ENCODE measurements around the gene OR52R1.
"Not testable (repeated sequence)": the region's sequence is repeated elsewhere in the genome, so short reads cannot be mapped to it uniquely, and the experiment has no call there.

DNA sequence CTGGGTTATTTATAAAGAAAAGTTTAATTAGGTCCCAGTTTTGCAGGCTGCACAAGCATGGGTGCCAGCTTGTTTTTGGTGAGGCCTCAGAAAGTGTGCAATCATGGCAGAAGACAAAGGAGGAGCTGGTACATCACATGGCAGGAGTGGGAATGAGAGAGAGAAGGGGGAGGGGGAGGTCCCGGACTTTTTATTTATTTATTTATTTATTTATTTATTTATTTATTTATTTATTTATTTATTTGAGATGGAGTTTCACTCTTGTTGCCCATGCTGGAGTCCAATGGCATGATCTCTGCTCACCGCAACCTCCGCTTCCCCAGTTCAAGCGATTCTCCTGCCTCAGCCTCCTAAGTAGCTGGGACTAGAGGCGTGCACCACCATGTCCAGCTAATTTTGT is 2.9 kb downstream of the OR52R1 start:
- not testable (repeated sequence) for TF ChIP-seq POLR2AphosphoS5 (IDR thresholded peaks at IDR 0.05; ENCODE audit: low read depth)
- TF ChIP-seq, protein P1, sequence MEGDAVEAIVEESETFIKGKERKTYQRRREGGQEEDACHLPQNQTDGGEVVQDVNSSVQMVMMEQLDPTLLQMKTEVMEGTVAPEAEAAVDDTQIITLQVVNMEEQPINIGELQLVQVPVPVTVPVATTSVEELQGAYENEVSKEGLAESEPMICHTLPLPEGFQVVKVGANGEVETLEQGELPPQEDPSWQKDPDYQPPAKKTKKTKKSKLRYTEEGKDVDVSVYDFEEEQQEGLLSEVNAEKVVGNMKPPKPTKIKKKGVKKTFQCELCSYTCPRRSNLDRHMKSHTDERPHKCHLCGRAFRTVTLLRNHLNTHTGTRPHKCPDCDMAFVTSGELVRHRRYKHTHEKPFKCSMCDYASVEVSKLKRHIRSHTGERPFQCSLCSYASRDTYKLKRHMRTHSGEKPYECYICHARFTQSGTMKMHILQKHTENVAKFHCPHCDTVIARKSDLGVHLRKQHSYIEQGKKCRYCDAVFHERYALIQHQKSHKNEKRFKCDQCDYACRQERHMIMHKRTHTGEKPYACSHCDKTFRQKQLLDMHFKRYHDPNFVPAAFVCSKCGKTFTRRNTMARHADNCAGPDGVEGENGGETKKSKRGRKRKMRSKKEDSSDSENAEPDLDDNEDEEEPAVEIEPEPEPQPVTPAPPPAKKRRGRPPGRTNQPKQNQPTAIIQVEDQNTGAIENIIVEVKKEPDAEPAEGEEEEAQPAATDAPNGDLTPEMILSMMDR (IDR thresholded peaks at IDR 0.05; ENCODE audit: insufficient read depth, low read length): not testable (repeated sequence)
- TF ChIP-seq, protein P2, sequence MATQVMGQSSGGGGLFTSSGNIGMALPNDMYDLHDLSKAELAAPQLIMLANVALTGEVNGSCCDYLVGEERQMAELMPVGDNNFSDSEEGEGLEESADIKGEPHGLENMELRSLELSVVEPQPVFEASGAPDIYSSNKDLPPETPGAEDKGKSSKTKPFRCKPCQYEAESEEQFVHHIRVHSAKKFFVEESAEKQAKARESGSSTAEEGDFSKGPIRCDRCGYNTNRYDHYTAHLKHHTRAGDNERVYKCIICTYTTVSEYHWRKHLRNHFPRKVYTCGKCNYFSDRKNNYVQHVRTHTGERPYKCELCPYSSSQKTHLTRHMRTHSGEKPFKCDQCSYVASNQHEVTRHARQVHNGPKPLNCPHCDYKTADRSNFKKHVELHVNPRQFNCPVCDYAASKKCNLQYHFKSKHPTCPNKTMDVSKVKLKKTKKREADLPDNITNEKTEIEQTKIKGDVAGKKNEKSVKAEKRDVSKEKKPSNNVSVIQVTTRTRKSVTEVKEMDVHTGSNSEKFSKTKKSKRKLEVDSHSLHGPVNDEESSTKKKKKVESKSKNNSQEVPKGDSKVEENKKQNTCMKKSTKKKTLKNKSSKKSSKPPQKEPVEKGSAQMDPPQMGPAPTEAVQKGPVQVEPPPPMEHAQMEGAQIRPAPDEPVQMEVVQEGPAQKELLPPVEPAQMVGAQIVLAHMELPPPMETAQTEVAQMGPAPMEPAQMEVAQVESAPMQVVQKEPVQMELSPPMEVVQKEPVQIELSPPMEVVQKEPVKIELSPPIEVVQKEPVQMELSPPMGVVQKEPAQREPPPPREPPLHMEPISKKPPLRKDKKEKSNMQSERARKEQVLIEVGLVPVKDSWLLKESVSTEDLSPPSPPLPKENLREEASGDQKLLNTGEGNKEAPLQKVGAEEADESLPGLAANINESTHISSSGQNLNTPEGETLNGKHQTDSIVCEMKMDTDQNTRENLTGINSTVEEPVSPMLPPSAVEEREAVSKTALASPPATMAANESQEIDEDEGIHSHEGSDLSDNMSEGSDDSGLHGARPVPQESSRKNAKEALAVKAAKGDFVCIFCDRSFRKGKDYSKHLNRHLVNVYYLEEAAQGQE (IDR thresholded peaks at IDR 0.05; ENCODE audit: insufficient replicate concordance, low read depth): not testable (repeated sequence)

Data from HL-60 (cell line).